ENCODE measurements around the gene TGFBR3L. TPM values are rescaled to one million over a fixed set of nuclear protein-coding genes. Genes with fewer than 3 reads are reported as not detected.

The TGFBR3L gene
- total RNA-seq, 2 donors from 2014 or later: not detected

GRCh38 chr19:7909471-7910067, 5.1 kb upstream of the TGFBR3L start:
- no peak overlapping the region for H3K27ac ChIP-seq
- no peak overlapping the region for H3K4me3 ChIP-seq
- DNase-seq (ENCODE audit: low spot score) (no peak), ATAC-seq (ENCODE audit: insufficient number of reproducible peaks, low FRiP score, low read depth) (no peak)
- peaks cover 34% of the 10 kb centered on the region for H3K36me3 ChIP-seq
- peaks cover 12 to 30% of the 10 kb centered on the region in 2 donors for H3K4me1 ChIP-seq (ENCODE audit: control insufficient read depth in 1 of 2, low read depth in 2 of 2)
- no peaks in the 10 kb centered on the region for H3K9me3 ChIP-seq
- H3K27me3 ChIP-seq (replicated peaks; ENCODE audit: insufficient read depth): no peaks in the 10 kb centered on the region
- no peak for TF ChIP-seq CTCF (IDR thresholded peaks at IDR 0.05)

GRCh38 chr19:7910321-7911161, 4.1 kb upstream of the TGFBR3L start:
- Histone ChIP-seq H3K4me3 (no peak overlapping the region), H3K27ac (no peak overlapping the region), H3K27me3 (replicated peaks; ENCODE audit: insufficient read depth) (no peaks in the 10 kb centered on the region), H3K36me3 (peaks cover 34% of the 10 kb centered on the region), H3K9me3 (no peaks in the 10 kb centered on the region), H3K4me1 (ENCODE audit: control insufficient read depth in 1 of 2, low read depth in 2 of 2) (peaks cover 3 to 21% of the 10 kb centered on the region in 2 donors)
- TF ChIP-seq CTCF (IDR thresholded peaks at IDR 0.05): no peak
- DNase-seq (ENCODE audit: low spot score): no peak
- no peak for ATAC-seq (ENCODE audit: insufficient number of reproducible peaks, low FRiP score, low read depth)

DNA sequence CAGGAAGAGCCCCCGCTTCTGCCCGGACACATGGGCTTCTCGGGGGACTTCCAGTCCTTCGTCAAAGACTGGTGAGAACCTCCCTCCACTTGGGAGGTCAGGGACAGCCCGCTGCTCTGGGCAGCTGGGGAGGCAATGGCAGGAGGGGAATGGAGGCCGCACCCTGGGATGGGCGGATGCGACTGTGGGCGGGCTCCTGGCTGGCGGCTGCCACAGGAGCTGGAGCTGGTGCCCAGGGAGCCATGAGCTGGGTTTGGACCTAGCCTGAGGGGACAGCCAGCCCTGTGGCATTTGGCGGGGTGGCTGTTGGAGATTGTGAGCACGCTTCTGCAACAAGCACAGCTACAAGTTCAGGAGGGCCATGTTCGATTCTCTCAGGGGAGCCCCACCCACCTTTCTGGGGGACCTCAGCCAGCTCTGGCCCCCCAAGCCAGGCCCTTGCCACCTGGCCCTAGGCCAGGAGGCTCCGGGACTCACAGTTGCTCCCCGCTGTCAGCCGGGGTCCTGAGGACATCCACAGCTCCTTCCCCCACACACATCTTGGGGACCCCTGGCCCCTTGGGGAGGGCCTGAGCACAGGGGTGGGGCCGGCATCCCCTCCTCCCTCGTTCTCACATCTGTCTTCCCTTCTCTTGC, 3.0 kb upstream of the TGFBR3L start:
- H3K27me3 ChIP-seq (replicated peaks; ENCODE audit: insufficient read depth): no peaks in the 10 kb centered on the region
- peaks cover 9 to 19% of the 10 kb centered on the region in 2 donors for H3K4me1 ChIP-seq (ENCODE audit: control insufficient read depth in 1 of 2, low read depth in 2 of 2)
- no peak overlapping the region for H3K27ac ChIP-seq
- no peak for TF ChIP-seq CTCF (IDR thresholded peaks at IDR 0.05)
- H3K9me3 ChIP-seq: no peaks in the 10 kb centered on the region
- ATAC-seq (ENCODE audit: insufficient number of reproducible peaks, low FRiP score, low read depth) (no peak), DNase-seq (ENCODE audit: low spot score) (no peak)
- peaks cover 34% of the 10 kb centered on the region for H3K36me3 ChIP-seq
- no peak overlapping the region for H3K4me3 ChIP-seq

DNA sequence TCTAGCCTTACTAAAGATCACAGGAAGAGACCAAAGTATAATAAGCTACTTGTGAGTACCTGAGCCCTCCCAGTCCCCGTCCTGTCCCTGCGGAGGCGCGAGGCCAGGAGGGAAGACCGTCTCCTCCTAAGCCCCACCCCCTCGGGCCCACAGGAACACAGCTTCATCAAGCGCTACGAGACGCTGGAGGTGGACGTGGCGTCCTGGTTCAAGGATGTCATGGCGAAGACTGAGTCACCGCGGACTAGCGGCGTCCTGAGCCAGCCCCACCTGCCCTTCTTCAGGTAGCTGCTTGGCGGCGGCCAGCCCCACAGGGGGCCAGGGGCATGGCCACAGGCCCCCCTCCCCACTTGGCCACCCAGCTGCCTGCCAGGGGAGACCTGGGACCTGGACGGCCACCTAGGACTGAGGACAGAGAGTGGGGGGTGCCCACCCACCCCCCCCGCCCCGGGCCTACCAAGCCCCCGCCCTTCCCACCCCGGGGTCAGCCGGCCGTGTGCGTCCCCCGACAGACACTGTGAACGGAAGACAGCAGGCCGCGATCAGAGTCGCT, 2.4 kb upstream of the TGFBR3L start:
- no peak for DNase-seq (ENCODE audit: low spot score)
- no peak for ATAC-seq (ENCODE audit: insufficient number of reproducible peaks, low FRiP score, low read depth)
- Histone ChIP-seq H3K9me3 (no peaks in the 10 kb centered on the region), H3K4me1 (ENCODE audit: control insufficient read depth in 1 of 2, low read depth in 2 of 2) (peaks cover 9 to 20% of the 10 kb centered on the region in 2 donors), H3K27me3 (replicated peaks; ENCODE audit: insufficient read depth) (no peaks in the 10 kb centered on the region), H3K4me3 (no peak overlapping the region), H3K27ac (no peak overlapping the region), H3K36me3 (peaks cover 34% of the 10 kb centered on the region)
- no peak for TF ChIP-seq CTCF (IDR thresholded peaks at IDR 0.05)
